ENCODE measurements around the gene FRRS1.

Gene FRRS1

DNA sequence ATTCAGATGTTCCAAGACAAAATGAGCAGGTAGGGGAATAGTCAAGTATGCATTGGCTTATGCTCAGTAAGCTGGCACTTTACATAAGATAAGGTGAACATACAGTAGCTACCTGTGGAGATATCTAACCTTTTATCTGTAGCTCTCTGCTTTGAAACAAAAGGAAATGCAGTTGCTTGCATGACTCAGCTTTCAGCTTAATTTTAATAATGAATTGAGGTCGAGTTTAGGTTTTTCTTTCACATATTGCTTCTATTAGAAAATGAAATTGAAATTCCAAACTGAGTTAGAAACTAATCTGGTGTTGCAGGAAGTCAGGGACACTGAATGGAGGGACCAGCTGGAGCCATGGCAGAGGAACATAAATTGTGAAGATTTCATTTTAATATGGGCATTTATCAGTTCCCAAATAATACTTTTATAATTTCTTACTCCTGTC lies 8.3 kb downstream of the FRRS1 start:
- H3K23ac ChIP-seq (ENCODE audit: low read length in 2 of 2): no peak overlapping the region
- H4K91ac ChIP-seq (ENCODE audit: low read length): no peak overlapping the region
- no peak for DNase-seq
- H2BK15ac ChIP-seq (ENCODE audit: low read depth, poor library complexity, severe bottlenecking): no peak overlapping the region
- peak overlapping the region in 1 of 2 experiments; percentile 45 for H3K4me3 ChIP-seq (ENCODE audit: insufficient read depth in 1 of 2, low read depth in 1 of 2, low read length in 2 of 2)
- no peak overlapping the region for H2BK12ac ChIP-seq (ENCODE audit: low read length in 2 of 2)
- 40% methylated on average over 1 of the region's 1 CpG for WGBS
- H3K4me2 ChIP-seq (ENCODE audit: low read length, poor library complexity, severe bottlenecking): no peak overlapping the region
- no peak overlapping the region for H3K14ac ChIP-seq (ENCODE audit: low read length in 2 of 2)
- no peak overlapping the region for H4K8ac ChIP-seq (ENCODE audit: low read length)
- no peaks in the 10 kb centered on the region for H3K36me3 ChIP-seq (ENCODE audit: control insufficient read depth in 1 of 2, insufficient read depth in 2 of 2, low read depth in 1 of 2, low read length in 2 of 2)
- no peaks in the 10 kb centered on the region for H3K27me3 ChIP-seq (ENCODE audit: control insufficient read depth in 1 of 2, insufficient read depth in 1 of 2, low read length in 2 of 2)
- H3K4me1 ChIP-seq (ENCODE audit: control insufficient read depth, insufficient read depth, low read depth, low read length): no peaks in the 10 kb centered on the region
- H3K27ac ChIP-seq (ENCODE audit: low read length, poor library complexity, severe bottlenecking): no peak overlapping the region
- H3K9me3 ChIP-seq (ENCODE audit: control insufficient read depth, low read length): no peaks in the 10 kb centered on the region
- H3K4ac ChIP-seq (ENCODE audit: low read depth in 1 of 2, low read length in 2 of 2): no peak overlapping the region
- no peak overlapping the region for H3K18ac ChIP-seq (ENCODE audit: low read depth in 1 of 2, low read length in 2 of 2)
- no peak overlapping the region for H2AK5ac ChIP-seq (ENCODE audit: low read length, severe bottlenecking)
- H2AFZ ChIP-seq (ENCODE audit: low read depth, low read length): no peak overlapping the region
- H3K79me1 ChIP-seq (replicated peaks; ENCODE audit: low read length, poor library complexity, severe bottlenecking): peaks cover 14% of the 10 kb centered on the region
- H2BK5ac ChIP-seq (ENCODE audit: low read depth, low read length, poor library complexity, severe bottlenecking): no peak overlapping the region
- H2BK120ac ChIP-seq (ENCODE audit: low read depth, low read length): no peak overlapping the region
- peak overlapping the region; percentile 41 for H3K9ac ChIP-seq (ENCODE audit: low read length)

GRCh38 chr1:99756598-99756997 lies 9.8 kb downstream of the FRRS1 start:
- Histone ChIP-seq H3K27me3 (ENCODE audit: control insufficient read depth in 1 of 2, insufficient read depth in 1 of 2, low read length in 2 of 2) (no peaks in the 10 kb centered on the region), H3K4me3 (ENCODE audit: insufficient read depth in 1 of 2, low read depth in 1 of 2, low read length in 2 of 2) (no peak overlapping the region), H4K8ac (ENCODE audit: low read length) (no peak overlapping the region), H3K4me2 (ENCODE audit: low read length, poor library complexity, severe bottlenecking) (no peak overlapping the region), H3K79me1 (replicated peaks; ENCODE audit: low read length, poor library complexity, severe bottlenecking) (peaks cover 16% of the 10 kb centered on the region), H2BK15ac (ENCODE audit: low read depth, poor library complexity, severe bottlenecking) (no peak overlapping the region), H3K9me3 (ENCODE audit: control insufficient read depth, low read length) (no peaks in the 10 kb centered on the region), H3K14ac (ENCODE audit: low read length in 2 of 2) (no peak overlapping the region), H3K4me1 (ENCODE audit: control insufficient read depth, insufficient read depth, low read depth, low read length) (peaks cover 1% of the 10 kb centered on the region), H2BK120ac (ENCODE audit: low read depth, low read length) (no peak overlapping the region), H2BK12ac (ENCODE audit: low read length in 2 of 2) (no peak overlapping the region), H3K36me3 (ENCODE audit: control insufficient read depth in 1 of 2, insufficient read depth in 2 of 2, low read depth in 1 of 2, low read length in 2 of 2) (no peaks in the 10 kb centered on the region), H3K27ac (ENCODE audit: low read length, poor library complexity, severe bottlenecking) (no peak overlapping the region), H2AFZ (ENCODE audit: low read depth, low read length) (no peak overlapping the region), H3K4ac (ENCODE audit: low read depth in 1 of 2, low read length in 2 of 2) (no peak overlapping the region), H2BK5ac (ENCODE audit: low read depth, low read length, poor library complexity, severe bottlenecking) (no peak overlapping the region), H4K91ac (ENCODE audit: low read length) (no peak overlapping the region), H3K9ac (ENCODE audit: low read length) (peak overlapping the region; percentile 65), H2AK5ac (ENCODE audit: low read length, severe bottlenecking) (no peak overlapping the region), H3K18ac (ENCODE audit: low read depth in 1 of 2, low read length in 2 of 2) (no peak overlapping the region), H3K23ac (ENCODE audit: low read length in 2 of 2) (no peak overlapping the region)
- DNase-seq: no peak
- 86% methylated on average over 2 of the region's 3 CpGs for WGBS

- H4K91ac ChIP-seq (ENCODE audit: low read length): no peak overlapping the region
- H3K79me1 ChIP-seq (replicated peaks; ENCODE audit: low read length, poor library complexity, severe bottlenecking): peaks cover 16% of the 10 kb centered on the region
- H3K14ac ChIP-seq (ENCODE audit: low read length in 2 of 2): no peak overlapping the region
- H3K27me3 ChIP-seq (ENCODE audit: control insufficient read depth in 1 of 2, insufficient read depth in 1 of 2, low read length in 2 of 2): no peaks in the 10 kb centered on the region
- H3K18ac ChIP-seq (ENCODE audit: low read depth in 1 of 2, low read length in 2 of 2): no peak overlapping the region
- no peak overlapping the region for H3K4me3 ChIP-seq (ENCODE audit: insufficient read depth in 1 of 2, low read depth in 1 of 2, low read length in 2 of 2)
- H2BK15ac ChIP-seq (ENCODE audit: low read depth, poor library complexity, severe bottlenecking): no peak overlapping the region
- no peaks in the 10 kb centered on the region for H3K36me3 ChIP-seq (ENCODE audit: control insufficient read depth in 1 of 2, insufficient read depth in 2 of 2, low read depth in 1 of 2, low read length in 2 of 2)
- H4K8ac ChIP-seq (ENCODE audit: low read length): no peak overlapping the region
- H3K4me2 ChIP-seq (ENCODE audit: low read length, poor library complexity, severe bottlenecking): no peak overlapping the region
- no peak overlapping the region for H2BK12ac ChIP-seq (ENCODE audit: low read length in 2 of 2)
- no peak overlapping the region for H2AK5ac ChIP-seq (ENCODE audit: low read length, severe bottlenecking)
- no peak overlapping the region for H2BK120ac ChIP-seq (ENCODE audit: low read depth, low read length)
- no peaks in the 10 kb centered on the region for H3K9me3 ChIP-seq (ENCODE audit: control insufficient read depth, low read length)
- no peak overlapping the region for H2AFZ ChIP-seq (ENCODE audit: low read depth, low read length)
- H3K9ac ChIP-seq (ENCODE audit: low read length): peak overlapping the region; percentile 65
- no peak overlapping the region for H3K4ac ChIP-seq (ENCODE audit: low read depth in 1 of 2, low read length in 2 of 2)
- no CpG with 5 or more reads among the region's 2 CpGs for WGBS
- H3K27ac ChIP-seq (ENCODE audit: low read length, poor library complexity, severe bottlenecking): no peak overlapping the region
- H2BK5ac ChIP-seq (ENCODE audit: low read depth, low read length, poor library complexity, severe bottlenecking): no peak overlapping the region
- H3K23ac ChIP-seq (ENCODE audit: low read length in 2 of 2): no peak overlapping the region
- H3K4me1 ChIP-seq (ENCODE audit: control insufficient read depth, insufficient read depth, low read depth, low read length): peaks cover 1% of the 10 kb centered on the region
- no peak for DNase-seq
These were observed 10.8 kb downstream of the FRRS1 start for GRCh38 chr1:99755664-99756063.

- Histone ChIP-seq H3K4ac (ENCODE audit: low read depth in 1 of 2, low read length in 2 of 2) (no peak overlapping the region), H3K27ac (ENCODE audit: low read length, poor library complexity, severe bottlenecking) (no peak overlapping the region), H3K18ac (ENCODE audit: low read depth in 1 of 2, low read length in 2 of 2) (no peak overlapping the region), H2BK5ac (ENCODE audit: low read depth, low read length, poor library complexity, severe bottlenecking) (no peak overlapping the region), H2AK5ac (ENCODE audit: low read length, severe bottlenecking) (no peak overlapping the region), H3K4me2 (ENCODE audit: low read length, poor library complexity, severe bottlenecking) (no peak overlapping the region), H2AFZ (ENCODE audit: low read depth, low read length) (no peak overlapping the region), H3K9ac (ENCODE audit: low read length) (no peak overlapping the region), H3K27me3 (ENCODE audit: control insufficient read depth in 1 of 2, insufficient read depth in 1 of 2, low read length in 2 of 2) (no peaks in the 10 kb centered on the region), H3K14ac (ENCODE audit: low read length in 2 of 2) (no peak overlapping the region), H3K36me3 (ENCODE audit: control insufficient read depth in 1 of 2, insufficient read depth in 2 of 2, low read depth in 1 of 2, low read length in 2 of 2) (no peaks in the 10 kb centered on the region), H3K9me3 (ENCODE audit: control insufficient read depth, low read length) (no peaks in the 10 kb centered on the region), H3K79me1 (replicated peaks; ENCODE audit: low read length, poor library complexity, severe bottlenecking) (peaks cover 16% of the 10 kb centered on the region), H2BK15ac (ENCODE audit: low read depth, poor library complexity, severe bottlenecking) (no peak overlapping the region), H3K23ac (ENCODE audit: low read length in 2 of 2) (no peak overlapping the region), H2BK120ac (ENCODE audit: low read depth, low read length) (no peak overlapping the region), H4K8ac (ENCODE audit: low read length) (no peak overlapping the region), H3K4me3 (ENCODE audit: insufficient read depth in 1 of 2, low read depth in 1 of 2, low read length in 2 of 2) (no peak overlapping the region), H4K91ac (ENCODE audit: low read length) (no peak overlapping the region), H2BK12ac (ENCODE audit: low read length in 2 of 2) (no peak overlapping the region), H3K4me1 (ENCODE audit: control insufficient read depth, insufficient read depth, low read depth, low read length) (peaks cover 1% of the 10 kb centered on the region)
- DNase-seq: no peak
- 90% methylated on average over 5 of the region's 5 CpGs for WGBS
These were observed 11.7 kb downstream of the FRRS1 start for GRCh38 chr1:99754697-99755096.

Measured in mesenchymal stem cell (in vitro differentiated cells and primary cell).